ENCODE data around the gene CLDN16. TPM values are rescaled to one million over a fixed set of nuclear protein-coding genes. Genes with fewer than 3 reads are reported as not detected.

Gene CLDN16
- total and polyA plus RNA-seq, 2 of the 4 experiments (the other 2 are of a cell fraction): under 0.01 to 0.09 TPM

- Histone ChIP-seq H2BK5ac (ENCODE audit: low read depth, low read length, poor library complexity, severe bottlenecking) (no peak overlapping the region), H4K20me1 (ENCODE audit: insufficient read depth, low read length) (no peaks in the 10 kb centered on the region), H2AK5ac (ENCODE audit: low read depth, low read length) (no peak overlapping the region), H3K14ac (replicated peaks; ENCODE audit: low read depth, low read length) (no peak overlapping the region), H2BK20ac (ENCODE audit: low read depth, low read length) (no peak overlapping the region), H3K9me3 (ENCODE audit: control insufficient read depth, insufficient read depth, low read length) (no peaks in the 10 kb centered on the region), H3K18ac (ENCODE audit: low read depth, low read length) (no peak overlapping the region), H3K4ac (ENCODE audit: low read depth, low read length) (no peak overlapping the region), H4K5ac (ENCODE audit: low read depth, low read length) (no peak overlapping the region), H3K4me2 (ENCODE audit: low read depth, low read length) (no peak overlapping the region), H3K9me1 (ENCODE audit: insufficient read depth, low read length) (no peaks in the 10 kb centered on the region), H3K27me3 (ENCODE audit: control insufficient read depth, insufficient read depth, low read length) (no peaks in the 10 kb centered on the region), H3K27ac (ENCODE audit: insufficient read depth, low read length) (no peak overlapping the region), H3K9ac (ENCODE audit: low read depth, low read length) (no peak overlapping the region), H3K4me3 (ENCODE audit: insufficient read depth, low read depth, low read length) (no peak overlapping the region), H3K79me1 (ENCODE audit: low read depth in 1 of 2, low read length in 2 of 2) (no peaks in the 10 kb centered on the region), H3K36me3 (ENCODE audit: control insufficient read depth, insufficient read depth, low read length) (no peaks in the 10 kb centered on the region), H3K56ac (ENCODE audit: extremely low read depth, insufficient read depth, low read length) (no peak overlapping the region), H4K91ac (ENCODE audit: insufficient read depth, low read depth, low read length) (no peak overlapping the region), H2BK15ac (ENCODE audit: low read depth, low read length) (no peak overlapping the region), H2AFZ (replicated peaks; ENCODE audit: low read length, poor library complexity) (no peak overlapping the region), H3K4me1 (ENCODE audit: control insufficient read depth, insufficient read depth, low read length) (no peaks in the 10 kb centered on the region), H3K23ac (ENCODE audit: low read depth, low read length) (no peak overlapping the region), H4K8ac (ENCODE audit: low read depth in 2 of 2, low read length in 2 of 2) (no peak overlapping the region), H2BK120ac (ENCODE audit: low read depth, low read length) (no peak overlapping the region), H2AK9ac (replicated peaks; ENCODE audit: low read depth, low read length, poor library complexity) (no peak overlapping the region)
- in situ Hi-C loops (cut with MboI; ENCODE audit: low sequenced_read_pairs) (no loop called here), intact Hi-C loops (cut with micrococcal nuclease) (no loop called here), dilution Hi-C loops (cut with HindIII; ENCODE audit: low sequenced_read_pairs, unreplicated experiment) (no loop called here)
- ATAC-seq (ENCODE audit: low read depth) (no peak), DNase-seq (no peak)
- TF ChIP-seq, protein P1, sequence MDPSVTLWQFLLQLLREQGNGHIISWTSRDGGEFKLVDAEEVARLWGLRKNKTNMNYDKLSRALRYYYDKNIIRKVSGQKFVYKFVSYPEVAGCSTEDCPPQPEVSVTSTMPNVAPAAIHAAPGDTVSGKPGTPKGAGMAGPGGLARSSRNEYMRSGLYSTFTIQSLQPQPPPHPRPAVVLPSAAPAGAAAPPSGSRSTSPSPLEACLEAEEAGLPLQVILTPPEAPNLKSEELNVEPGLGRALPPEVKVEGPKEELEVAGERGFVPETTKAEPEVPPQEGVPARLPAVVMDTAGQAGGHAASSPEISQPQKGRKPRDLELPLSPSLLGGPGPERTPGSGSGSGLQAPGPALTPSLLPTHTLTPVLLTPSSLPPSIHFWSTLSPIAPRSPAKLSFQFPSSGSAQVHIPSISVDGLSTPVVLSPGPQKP (IDR thresholded peaks at IDR 0.05; ENCODE audit: borderline replicate concordance, low read depth, low read length): no peak
- TF ChIP-seq CTCF (conservative IDR thresholded peaks at IDR 0.05; ENCODE audit: low read depth, low read length) (no peak), CEBPB (IDR thresholded peaks at IDR 0.05; ENCODE audit: low read depth, low read length) (no peak)
- ChIA-PET CTCF (no interaction called here), POLR2A (ENCODE audit: unreplicated experiment) (no interaction called here)
- BruUV-seq (replicated peaks): no TSS peak
- WGBS, 2 experiments (ENCODE audit: extremely low coverage in 2 of 2, insufficient read length in 1 of 2): no CpG with 5 or more reads among the region's 1 CpG
Observed at GRCh38 chr3:190456770-190457169, 68.8 kb downstream of the CLDN16 start.
